GM12878 (cell line): ENCODE data around the gene GTF2H1. TPM values are rescaled to one million over a fixed set of nuclear protein-coding genes. Genes with fewer than 3 reads are reported as not detected.

ENCODE experiments used
- ATAC-seq: fragments of 200-7000 bp; cut with Tn5 transposase; 3 replicates; pipeline ENCODE4 v1.9.1; 2020; ENCODE audit warnings: mild to moderate bottlenecking, moderate library complexity
- BruUV-seq: library from RNA; stranded (reverse); fragments of 400-500 nt; replicated peaks from 2 replicates; lab custom pipeline; 2021; lab: Mats Ljungman, UMichigan
- CTCF ChIA-PET: fragments of 300-600 bp; sonication (Branson Sonifier 250); formaldehyde crosslinking; extraction: SDS; loops from one replicate; lab custom pipeline; 2021; ENCODE audit warnings: inconsistent platforms; lab: Yijun Ruan, JAX
- POLR2A ChIA-PET: fragments of 350-600 bp; formaldehyde crosslinking; extraction: SDS; loops from one replicate; lab custom pipeline; 2021; ENCODE audit warnings: inconsistent platforms; lab: Charles Lee
- RAD21 ChIA-PET: fragments of 300-600 bp; sonication (Branson Sonifier 250); formaldehyde crosslinking; loops from one replicate; lab custom pipeline; 2023; ENCODE audit warnings: antibody characterized with exemption; ENCODE audit not compliant: unreplicated experiment; lab: Charles Lee
- SMC1A ChIA-PET: fragments of 300-600 bp; sonication (Branson Sonifier 250); formaldehyde crosslinking; loops from one replicate; lab custom pipeline; 2023; ENCODE audit not compliant: unreplicated experiment, uncharacterized antibody; lab: Charles Lee
- DNase-seq: peaks from one replicate; pipeline ENCODE4 v3.0.0-alpha.2; 2011; ENCODE audit warnings: low read depth, low spot score
- FAIRE-seq: peaks from 3 replicates; lab custom pipeline; 2011; peaks lifted over from hg19 to GRCh38; lab: Jason Lieb, UNC
- H2AFZ ChIP-seq: 2 replicates; pipeline ENCODE4 v1.6.0; 2011; ENCODE audit warnings: low read depth, low read length, control low read depth; ENCODE audit not compliant: control insufficient read depth
- H3K27ac ChIP-seq: 2 replicates; pipeline ENCODE4 v1.5.1; 2011; ENCODE audit warnings: control low read depth; ENCODE audit not compliant: control insufficient read depth, insufficient read depth
- H3K27me3 ChIP-seq, 2 experiments: replicated peaks in 1 of 2; 2 replicates each; pipeline versions ENCODE4 v1.6.0 to v1.6.1; 2011; ENCODE audit warnings: low read length in 1 of 2; ENCODE audit not compliant: control insufficient read depth in 2 of 2, insufficient read depth in 2 of 2
- H3K36me3 ChIP-seq, 2 experiments: 2 replicates each; pipeline ENCODE4 v1.5.1; 2011; ENCODE audit warnings: low read length in 1 of 2; ENCODE audit not compliant: control insufficient read depth in 2 of 2, insufficient read depth in 2 of 2
- H3K4me1 ChIP-seq: 2 replicates; pipeline ENCODE4 v1.6.1; 2011; ENCODE audit warnings: mild to moderate bottlenecking, low read length, moderate library complexity, mixed read lengths; ENCODE audit not compliant: control insufficient read depth, insufficient read depth
- H3K4me2 ChIP-seq: 2 replicates; pipeline ENCODE4 v1.6.0; 2011; ENCODE audit warnings: control low read depth; ENCODE audit not compliant: control insufficient read depth, insufficient read depth
- H3K4me3 ChIP-seq: fragments of 200-600 bp; sonication (generic); 2 replicates; pipeline ENCODE4 v1.5.1; 2016
- H3K79me2 ChIP-seq: 2 replicates; pipeline ENCODE4 v1.6.0; 2011; ENCODE audit warnings: low read length; ENCODE audit not compliant: control insufficient read depth, insufficient read depth
- H3K9ac ChIP-seq: 2 replicates; pipeline ENCODE4 v1.8.0; 2011; ENCODE audit warnings: low read length, control low read depth, mixed read lengths; ENCODE audit not compliant: control insufficient read depth, insufficient read depth
- H3K9me3 ChIP-seq: replicated peaks from 3 replicates; pipeline ENCODE4 v1.5.1; 2011; ENCODE audit warnings: mild to moderate bottlenecking, low read length; ENCODE audit not compliant: control insufficient read depth, insufficient read depth
- H4K20me1 ChIP-seq: 2 replicates; pipeline ENCODE4 v1.6.0; 2011; ENCODE audit not compliant: control insufficient read depth, insufficient read depth
- ASH2L ChIP-seq: fragments of 300-600, 200-600 bp; sonication (generic); IDR thresholded peaks from 2 replicates; pipeline ENCODE4 v1.6.1; 2017; ENCODE audit warnings: low read depth, mild to moderate bottlenecking, borderline replicate concordance
- CBX5 ChIP-seq: sonication (generic); IDR thresholded peaks from 2 replicates; pipeline ENCODE4 v1.6.1; 2016; ENCODE audit warnings: low read depth, moderate library complexity, mild to moderate bottlenecking, inconsistent platforms
- CHD1 ChIP-seq: IDR thresholded peaks from 2 replicates; pipeline ENCODE4 v1.6.1; 2012; ENCODE audit warnings: low read depth, low read length, improper control_type of control experiment
- DPF2 ChIP-seq: fragments of 450-650 bp; IDR thresholded peaks from 2 replicates; pipeline ENCODE4 v1.6.1; 2017; ENCODE audit warnings: mild to moderate bottlenecking
- POLR2A ChIP-seq: IDR thresholded peaks from 2 replicates; pipeline ENCODE4 v1.6.1; 2011; ENCODE audit warnings: low read depth, mild to moderate bottlenecking, low read length
- RCOR1 ChIP-seq: conservative IDR thresholded peaks from 2 replicates; pipeline ENCODE4 v1.6.1; 2012; ENCODE audit warnings: low read depth, low read length, improper control_type of control experiment
- SRF ChIP-seq, 2 experiments: IDR thresholded peaks; 2 replicates each; pipeline ENCODE4 v1.6.1; 2011; ENCODE audit warnings: low read depth in 2 of 2, low read length in 2 of 2, mild to moderate bottlenecking in 1 of 2, moderate library complexity in 1 of 2
- STAT3 ChIP-seq: IDR thresholded peaks from 2 replicates; pipeline ENCODE4 v1.6.1; 2011; ENCODE audit warnings: low read depth, low read length, improper control_type of control experiment
- ZBTB4 ChIP-seq: fragments of 450-650 bp; formaldehyde crosslinking; IDR thresholded peaks from 2 replicates; pipeline ENCODE4 v1.4.0; 2022; ENCODE audit warnings: mild to moderate bottlenecking, moderate library complexity
- WGBS: methylation state at CpG from one replicate; pipeline ENCODE4 v1.1.6; 2016; ENCODE audit warnings: low lambda C conversion rate; ENCODE audit not compliant: insufficient replicate concordance, insufficient coverage; ENCODE audit errors: missing lambda C conversion rate; 5-methylcytosine and 5-hydroxymethylcytosine counted together
- in situ Hi-C: fragments of 300-500 bp; cut with MboI; formaldehyde crosslinking; loops from 9 replicates; pipeline ENCODE4 v1.14.3; 2018; ENCODE audit warnings: mixed read lengths
- intact Hi-C: fragments of 100-400 bp; cut with micrococcal nuclease; formaldehyde crosslinking; loops from one replicate; pipeline ENCODE4 v1.14.2; 2022; ENCODE audit not compliant: unreplicated experiment
- polyA plus RNA-seq, 11 experiments: library from polyadenylated mRNA; depleted of rRNA in 4 of 11; unstranded in 6 of 11; stranded (reverse) in 5 of 11; fragments of >200 nt; fragmentation: Nextera tagmentation in 4 of 11; fragmentation: Illumina TruSeq in 1 of 11; extraction: Ambion mirVana in 4 of 11; extraction: Trizol in 1 of 11; gene quantifications; 1 replicate in 1 of 11; 2 replicates in 10 of 11; pipeline versions ENCODE4 v1.2.1 to v1.2.3, GENCODE V29; 2011 to 2016; ENCODE audit warnings: inconsistent platforms in 2 of 11, missing spikeins in 2 of 11, low read depth in 1 of 11
- total RNA-seq, 4 experiments: library from RNA; depleted of rRNA in 3 of 4; stranded (reverse); fragments of >200 nt in 3 of 4; fragmentation: Illumina TruSeq in 1 of 4; extraction: Trizol in 1 of 4; gene quantifications; 2 replicates each; pipeline versions ENCODE4 v1.2.1 to v1.2.3, GENCODE V29; 2013 to 2021

GTF2H1 gene
- total and polyA plus RNA-seq, 10 of the 15 experiments (the other 5 are each of a cell fraction or from before 2014, with no cell fraction given) = 36.7 to 68.8 (median 46.6) TPM

DNA sequence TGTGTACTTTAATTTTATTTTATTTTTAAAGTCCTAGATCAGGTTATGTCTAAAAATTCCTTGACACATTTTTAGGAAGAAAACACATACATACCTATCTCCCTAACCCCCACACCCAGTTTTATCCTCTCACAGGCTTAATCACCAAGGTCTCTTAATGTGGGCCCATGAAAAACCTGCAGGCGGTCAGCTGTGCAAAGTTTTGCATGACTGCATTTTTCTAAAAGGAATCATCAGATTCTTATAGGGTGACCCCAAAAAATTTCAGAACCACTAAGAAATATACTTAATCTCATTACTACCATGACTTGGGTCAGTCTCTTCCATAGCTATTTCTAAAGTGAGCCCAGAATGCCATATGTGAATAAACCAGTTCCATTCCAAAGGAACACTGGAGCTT, 36.5 kb upstream of the GTF2H1 start:
- Histone ChIP-seq H3K27ac (no peak overlapping the region), H2AFZ (no peak overlapping the region), H3K4me2 (no peak overlapping the region), H4K20me1 (no peaks in the 10 kb centered on the region), H3K9me3 (no peaks in the 10 kb centered on the region), H3K4me1 (no peaks in the 10 kb centered on the region), H3K4me3 (no peak overlapping the region), H3K27me3 (no peaks in the 10 kb centered on the region), H3K36me3 (peaks cover 16 to 46% of the 10 kb centered on the region in 2 experiments)
- WGBS = 100% methylated on average over 1 of the region's 1 CpG
- FAIRE-seq = no peak
- BruUV-seq = no TSS peak
- RAD21 ChIA-PET = interaction anchor here (1.1 kb wide), 1 partner anchor 42 kb away, joined by 3 read pairs; no protein-coding TSS in a partner anchor
- CTCF ChIA-PET = interaction anchor here (0.8 to 1.6 kb wide), 4 partner anchors 9 to 36 kb away, joined by 3 to 6 read pairs (median 4); partner anchors contain the start of gene HPS5
- in situ Hi-C loops = no loop called here
- SMC1A ChIA-PET = interaction anchor here (1.0 to 3.4 kb wide), 3 partner anchors 13 to 41 kb away, joined by 3 to 17 read pairs (median 5); no protein-coding TSS in a partner anchor
- TF ChIP-seq SRF (IDR thresholded peaks at IDR 0.05; ENCODE audit: low read depth in 2 of 2, low read length in 2 of 2) (no peak), ASH2L (no peak), RCOR1 (no peak), CHD1 (no peak), STAT3 (no peak), POLR2A (no peak), ZBTB4 (CRISPR knock-in tag) (no peak), CBX5 (no peak), DPF2 (no peak)
- TF ChIP-seq, all 136 proteins: peak for 0
- Histone ChIP-seq H3K9ac (no peak overlapping the region), H3K79me2 (no peaks in the 10 kb centered on the region)
- POLR2A ChIA-PET = no interaction called here
- DNase-seq = no peak
- ATAC-seq = no peak
- intact Hi-C loops = no loop called here
